ENCODE data around the gene AKR7A3. TPM values are rescaled to one million over a fixed set of nuclear protein-coding genes. Genes with fewer than 3 reads are reported as not detected.

AKR7A3 gene
- total and polyA plus RNA-seq, 12 donors, result 0.13 to 0.66 (median 0.25) TPM; not detected in 2

- peaks cover 0 to 45% (median 29%) of the 10 kb centered on the region in 9 donors for H3K36me3 ChIP-seq
- 79 to 90% methylated on average over 6 of the region's 6 CpGs for WGBS, 2 donors
- H3K4me1 ChIP-seq, result peaks cover 9 to 32% (median 20%) of the 10 kb centered on the region in 9 donors
- no peak for DNase-seq
- no peak overlapping the region for H3K27ac ChIP-seq
- no peak overlapping the region for H3K4me3 ChIP-seq
- intact Hi-C loops (cut with DNase I), result no loop called here
- ATAC-seq, result no peak
- H3K9me3 ChIP-seq, result no peaks in the 10 kb centered on the region
- H3K27me3 ChIP-seq, result no peaks in the 10 kb centered on the region
- no peak for TF ChIP-seq CTCF (IDR thresholded peaks at IDR 0.05)
Measured at GRCh38 chr1:19309123-19309813, 20.7 kb upstream of the AKR7A3 start.

- H3K9me3 ChIP-seq, result no peaks in the 10 kb centered on the region
- no peak for DNase-seq
- ATAC-seq, result no peak
- intact Hi-C loops (cut with DNase I), result no loop called here
- peaks cover 0 to 53% (median 37%) of the 10 kb centered on the region in 9 donors for H3K36me3 ChIP-seq
- no peak for TF ChIP-seq CTCF (IDR thresholded peaks at IDR 0.05)
- WGBS, 2 donors, result 98 to 99% methylated on average over 3 of the region's 3 CpGs
- H3K27me3 ChIP-seq, result no peaks in the 10 kb centered on the region
- H3K4me3 ChIP-seq, result no peak overlapping the region
- peaks cover 9 to 27% (median 17%) of the 10 kb centered on the region in 9 donors for H3K4me1 ChIP-seq
- no peak overlapping the region for H3K27ac ChIP-seq
Measured at GRCh38 chr1:19308509-19308907, 19.9 kb upstream of the AKR7A3 start.

- Histone ChIP-seq H3K27me3 (no peaks in the 10 kb centered on the region), H3K27ac (no peak overlapping the region), H3K36me3 (peaks cover 0 to 58% (median 41%) of the 10 kb centered on the region in 9 donors), H3K9me3 (no peaks in the 10 kb centered on the region), H3K4me3 (no peak overlapping the region), H3K4me1 (peaks cover 6 to 22% (median 14%) of the 10 kb centered on the region in 9 donors)
- intact Hi-C loops (cut with DNase I), result no loop called here
- 90 to 94% methylated on average over 10 of the region's 10 CpGs for WGBS, 2 donors
- ATAC-seq, result no peak
- no peak for TF ChIP-seq CTCF (IDR thresholded peaks at IDR 0.05)
- no peak for DNase-seq
Measured at GRCh38 chr1:19307794-19308508, 19.4 kb upstream of the AKR7A3 start.

- Histone ChIP-seq H3K27me3 (no peaks in the 10 kb centered on the region), H3K4me1 (peaks cover 6 to 15% (median 7%) of the 10 kb centered on the region in 9 donors), H3K4me3 (no peak overlapping the region), H3K27ac (no peak overlapping the region), H3K36me3 (peaks cover 0 to 66% (median 41%) of the 10 kb centered on the region in 9 donors), H3K9me3 (no peaks in the 10 kb centered on the region)
- DNase-seq (no peak), ATAC-seq (no peak)
- TF ChIP-seq CTCF (IDR thresholded peaks at IDR 0.05), result no peak
- 96 to 99% methylated on average over 6 of the region's 6 CpGs for WGBS, 2 donors
- intact Hi-C loops (cut with DNase I), result no loop called here
Measured at GRCh38 chr1:19306941-19307340, 18.4 kb upstream of the AKR7A3 start.
